Measurements from ENCODE around the gene SLC25A24. TPM values are rescaled to one million over a fixed set of nuclear protein-coding genes. Genes with fewer than 3 reads are reported as not detected.

Gene SLC25A24
- total RNA-seq, 1 donor from 2014 or later, result 47.6 TPM

- DNase-seq (ENCODE audit: low read depth, low spot score), result no peak
- Mint-ChIP-seq H3K27ac (ENCODE audit: unreplicated experiment) (no peak overlapping the region), H3K36me3 (ENCODE audit: low read depth) (peaks cover 22% of the 10 kb centered on the region), H3K9me3 (peaks cover 7% of the 10 kb centered on the region), H3K4me1 (peaks cover 40% of the 10 kb centered on the region), H3K4me3 (no peak overlapping the region), H3K27me3 (ENCODE audit: low read depth) (peaks cover 3% of the 10 kb centered on the region)
- no peak for TF ChIP-seq CTCF (conservative IDR thresholded peaks at IDR 0.05)
Measured at GRCh38 chr1:108201687-108202086, 1.5 kb upstream of the SLC25A24 start.

- peaks cover 28% of the 10 kb centered on the region for H3K36me3 Mint-ChIP-seq (ENCODE audit: low read depth)
- DNase-seq (ENCODE audit: low read depth, low spot score), result no peak
- no peak overlapping the region for H3K27ac Mint-ChIP-seq (ENCODE audit: unreplicated experiment)
- H3K9me3 Mint-ChIP-seq, result peaks cover 9% of the 10 kb centered on the region
- peak overlapping the region; percentile 89 for H3K4me3 Mint-ChIP-seq
- peaks cover 44% of the 10 kb centered on the region for H3K4me1 Mint-ChIP-seq
- TF ChIP-seq CTCF (conservative IDR thresholded peaks at IDR 0.05), result no peak
- H3K27me3 Mint-ChIP-seq (ENCODE audit: low read depth), result peaks cover 3% of the 10 kb centered on the region
Measured at GRCh38 chr1:108200687-108201051, 526 bp upstream of the SLC25A24 start.

- DNase-seq (ENCODE audit: low read depth, low spot score), result no peak
- H3K27ac Mint-ChIP-seq (ENCODE audit: unreplicated experiment), result peak overlapping the region; percentile 93
- H3K27me3 Mint-ChIP-seq (ENCODE audit: low read depth), result no peaks in the 10 kb centered on the region
- H3K9me3 Mint-ChIP-seq, result peaks cover 10% of the 10 kb centered on the region
- peaks cover 36% of the 10 kb centered on the region for H3K36me3 Mint-ChIP-seq (ENCODE audit: low read depth)
- no peak for TF ChIP-seq CTCF (conservative IDR thresholded peaks at IDR 0.05)
- H3K4me1 Mint-ChIP-seq, result peaks cover 49% of the 10 kb centered on the region
- H3K4me3 Mint-ChIP-seq, result peak overlapping the region; percentile 93
Measured at GRCh38 chr1:108199201-108199691, 897 bp downstream of the SLC25A24 start.

GRCh38 chr1:108194051-108194450 is 6.1 kb downstream of the SLC25A24 start:
- H3K27me3 Mint-ChIP-seq (ENCODE audit: low read depth), result no peaks in the 10 kb centered on the region
- no peak overlapping the region for H3K4me3 Mint-ChIP-seq
- H3K36me3 Mint-ChIP-seq (ENCODE audit: low read depth), result peaks cover 72% of the 10 kb centered on the region
- TF ChIP-seq CTCF (conservative IDR thresholded peaks at IDR 0.05), result no peak
- H3K27ac Mint-ChIP-seq (ENCODE audit: unreplicated experiment), result no peak overlapping the region
- DNase-seq (ENCODE audit: low read depth, low spot score), result no peak
- H3K9me3 Mint-ChIP-seq, result peaks cover 13% of the 10 kb centered on the region
- peaks cover 38% of the 10 kb centered on the region for H3K4me1 Mint-ChIP-seq

GRCh38 chr1:108193333-108193732 is 6.8 kb downstream of the SLC25A24 start:
- no peak for TF ChIP-seq CTCF (conservative IDR thresholded peaks at IDR 0.05)
- H3K27me3 Mint-ChIP-seq (ENCODE audit: low read depth), result no peaks in the 10 kb centered on the region
- H3K27ac Mint-ChIP-seq (ENCODE audit: unreplicated experiment), result no peak overlapping the region
- H3K4me1 Mint-ChIP-seq, result peaks cover 31% of the 10 kb centered on the region
- peaks cover 80% of the 10 kb centered on the region for H3K36me3 Mint-ChIP-seq (ENCODE audit: low read depth)
- H3K9me3 Mint-ChIP-seq, result peaks cover 20% of the 10 kb centered on the region
- no peak overlapping the region for H3K4me3 Mint-ChIP-seq
- no peak for DNase-seq (ENCODE audit: low read depth, low spot score)

GRCh38 chr1:108192581-108192980 is 7.6 kb downstream of the SLC25A24 start:
- H3K36me3 Mint-ChIP-seq (ENCODE audit: low read depth), result peaks cover 79% of the 10 kb centered on the region
- H3K9me3 Mint-ChIP-seq, result peaks cover 24% of the 10 kb centered on the region
- no peaks in the 10 kb centered on the region for H3K27me3 Mint-ChIP-seq (ENCODE audit: low read depth)
- peaks cover 23% of the 10 kb centered on the region for H3K4me1 Mint-ChIP-seq
- no peak for DNase-seq (ENCODE audit: low read depth, low spot score)
- no peak overlapping the region for H3K4me3 Mint-ChIP-seq
- H3K27ac Mint-ChIP-seq (ENCODE audit: unreplicated experiment), result no peak overlapping the region
- TF ChIP-seq CTCF (conservative IDR thresholded peaks at IDR 0.05), result no peak

Measured in neural crest cell (in vitro differentiated cells).